ENCODE measurements around the gene EFCAB5. TPM values are rescaled to one million over a fixed set of nuclear protein-coding genes. Genes with fewer than 3 reads are reported as not detected.

Gene EFCAB5
- total and polyA plus RNA-seq, 2 experiments from 2014 or later: 0.68 TPM; not detected in 1

GRCh38 chr17:30151471-30151870 is 210.0 kb downstream of the EFCAB5 start:
- Histone ChIP-seq H2AFZ (no peak overlapping the region), H3K79me2 (replicated peaks; ENCODE audit: insufficient read depth) (peaks cover 47% of the 10 kb centered on the region), H3K4me1 (ENCODE audit: insufficient read depth) (peaks cover 4% of the 10 kb centered on the region; the same call in 1 of the 2 replicates), H4K20me1 (replicated peaks; ENCODE audit: insufficient read depth) (peaks cover 23% of the 10 kb centered on the region; the same call in 1 of the 2 replicates), H3K4me2 (no peak overlapping the region), H3K27ac (ENCODE audit: low read depth) (no peak overlapping the region), H3K27me3 (ENCODE audit: insufficient read depth) (no peaks in the 10 kb centered on the region), H3K9me2 (ENCODE audit: insufficient read depth) (no peaks in the 10 kb centered on the region), H3F3A (replicated peaks; ENCODE audit: low read depth) (no peaks in the 10 kb centered on the region), H3K4me3 (no peak overlapping the region), H3K36me3 (ENCODE audit: insufficient read depth) (no peaks in the 10 kb centered on the region)
- Mint-ChIP-seq H3K9me3 (no peaks in the 10 kb centered on the region), H3K4me3 (no peak overlapping the region), H3K27ac (no peak overlapping the region), H3K27me3 (ENCODE audit: insufficient read depth, low read depth, poor library complexity) (peaks cover 2% of the 10 kb centered on the region), H3K4me1 (peaks cover 6% of the 10 kb centered on the region; the same call in 2 of the 3 replicates), H3K36me3 (ENCODE audit: low read depth) (peaks cover 7% of the 10 kb centered on the region; the same call in 2 of the 3 replicates)
- ATAC-seq: no peak
- DNase-seq (ENCODE audit: low spot score): no peak
- no peak for TF ChIP-seq CTCF (conservative IDR thresholded peaks at IDR 0.05; ENCODE audit: low read depth in 2 of 2)
- no peak for TF ChIP-seq ZNF462 (CRISPR knock-in tag; IDR thresholded peaks at IDR 0.05)
- no peak for TF ChIP-seq ZNF331 (CRISPR knock-in tag; IDR thresholded peaks at IDR 0.05; ENCODE audit: low read depth)
- TF ChIP-seq POLR2AphosphoS5 (IDR thresholded peaks at IDR 0.05; ENCODE audit: low read depth): no peak
- TF ChIP-seq EZH2phosphoT487 (IDR thresholded peaks at IDR 0.05; ENCODE audit: unreplicated experiment): no peak
- TF ChIP-seq JUNB (IDR thresholded peaks at IDR 0.05; ENCODE audit: unreplicated experiment): no peak
- TF ChIP-seq EZH2 (IDR thresholded peaks at IDR 0.05; ENCODE audit: low read depth, unreplicated experiment): no peak
- TF ChIP-seq ETS1 (IDR thresholded peaks at IDR 0.05): no peak
- TF ChIP-seq ZNF114 (CRISPR knock-in tag; IDR thresholded peaks at IDR 0.05): no peak
- TF ChIP-seq STAT1 (IDR thresholded peaks at IDR 0.05; ENCODE audit: unreplicated experiment): no peak
- no peak for TF ChIP-seq REST (IDR thresholded peaks at IDR 0.05; ENCODE audit: unreplicated experiment)

All from GM23338 (cell line).